ENCODE data around the gene CCT5.
"Not testable (repeated sequence)": the region's sequence is repeated elsewhere in the genome, so short reads cannot be mapped to it uniquely, and the experiment has no call there.

CCT5 gene

DNA sequence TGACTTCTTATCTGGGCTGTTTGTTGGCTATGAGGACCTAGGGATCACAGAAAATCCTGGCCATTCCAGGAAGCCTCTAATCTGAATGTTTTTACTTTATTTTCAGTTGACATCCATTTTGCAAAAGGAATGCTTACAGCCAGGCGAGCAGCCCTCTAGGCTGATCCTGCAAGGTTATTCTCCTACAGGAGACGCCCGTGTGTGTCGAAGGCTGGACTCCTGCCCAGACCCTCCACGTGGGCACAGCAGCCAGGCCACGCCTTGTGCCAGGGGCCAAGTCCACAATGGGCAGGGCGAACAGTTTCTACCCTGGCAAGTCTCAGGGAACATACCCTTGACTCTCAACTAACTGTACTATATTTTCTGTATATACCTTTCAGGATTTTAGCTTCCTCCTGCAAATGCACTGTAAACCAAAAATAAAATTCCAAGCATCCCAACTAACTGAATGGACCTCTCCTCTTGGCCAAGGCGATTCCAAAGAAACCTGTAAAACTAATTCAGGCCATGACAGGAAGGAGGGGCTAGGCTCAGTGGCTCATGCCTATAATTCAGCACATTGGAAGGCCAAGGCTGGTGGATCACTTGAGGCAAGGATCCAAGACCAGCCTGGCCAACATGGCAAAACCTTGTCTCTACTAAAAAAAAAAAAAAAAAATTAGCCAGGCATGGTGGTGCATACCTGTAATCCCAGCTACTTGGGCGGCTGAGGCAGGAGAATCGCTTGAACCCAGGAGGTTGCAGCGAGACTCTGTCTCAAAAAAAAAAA lies 51.9 kb downstream of the CCT5 start:
- DNase-seq (ENCODE audit: low spot score) = no peak

DNA sequence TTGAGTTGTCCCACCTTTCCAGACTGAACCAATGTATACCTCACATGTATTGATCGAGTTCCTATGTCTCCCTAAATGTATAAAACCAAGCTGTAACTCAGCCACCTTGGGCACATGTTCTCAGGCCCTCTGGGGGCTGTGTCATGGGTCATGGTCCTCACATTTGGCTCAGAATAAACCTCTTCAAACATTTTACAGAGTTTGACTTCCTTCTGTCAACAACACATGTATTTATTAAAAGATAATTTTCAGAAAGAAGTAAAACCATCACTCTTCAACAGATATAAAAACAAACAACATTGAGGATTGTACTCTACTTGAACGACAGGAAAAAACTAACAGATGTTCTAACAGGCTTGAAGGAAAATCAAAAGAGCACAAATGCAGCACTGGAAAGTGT lies 53.1 kb downstream of the CCT5 start:
- DNase-seq (ENCODE audit: low spot score) = no peak

DNA sequence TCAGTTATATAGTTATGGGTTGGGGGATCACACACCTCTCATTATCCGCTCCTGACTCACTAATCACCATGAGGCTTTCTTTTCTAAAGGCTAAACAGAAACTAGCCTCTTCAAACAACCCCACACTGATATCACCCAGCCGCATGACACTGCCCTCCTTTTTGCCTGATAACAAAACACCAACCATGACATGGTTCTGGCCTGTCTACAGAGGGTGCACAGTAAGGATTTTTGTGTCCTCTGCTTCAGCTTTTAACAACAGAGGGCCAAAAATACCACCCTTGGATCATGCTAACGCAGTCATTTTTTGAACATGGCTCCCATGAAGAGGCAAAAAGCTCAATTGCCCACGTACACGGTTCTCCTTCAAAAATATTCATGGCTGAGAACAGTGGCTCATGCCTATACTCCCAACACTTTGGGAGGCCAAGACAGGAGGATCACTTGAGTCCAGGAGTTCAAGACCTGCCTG lies 53.7 kb downstream of the CCT5 start:
- no peak for DNase-seq (ENCODE audit: low spot score)

DNA sequence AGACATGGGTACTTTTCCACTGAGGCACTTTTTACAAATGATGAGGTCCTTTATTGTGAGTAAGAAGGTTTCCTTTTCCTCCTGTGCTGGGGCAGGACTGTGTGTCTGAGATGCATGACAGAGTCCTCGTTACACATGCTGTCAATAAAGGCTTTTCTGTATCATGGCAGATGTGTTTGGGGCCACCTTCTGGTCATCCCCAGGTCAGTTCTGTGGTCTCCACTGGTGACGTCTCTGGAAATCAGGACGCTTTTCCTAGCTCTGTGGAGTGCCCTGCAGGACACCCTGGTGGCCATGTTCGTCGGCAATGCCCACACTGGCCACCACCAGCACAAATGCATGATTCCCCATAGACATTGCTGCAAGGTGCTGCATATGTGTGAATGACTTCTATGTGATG lies 54.9 kb downstream of the CCT5 start:
- DNase-seq (ENCODE audit: low spot score) = no peak

DNA sequence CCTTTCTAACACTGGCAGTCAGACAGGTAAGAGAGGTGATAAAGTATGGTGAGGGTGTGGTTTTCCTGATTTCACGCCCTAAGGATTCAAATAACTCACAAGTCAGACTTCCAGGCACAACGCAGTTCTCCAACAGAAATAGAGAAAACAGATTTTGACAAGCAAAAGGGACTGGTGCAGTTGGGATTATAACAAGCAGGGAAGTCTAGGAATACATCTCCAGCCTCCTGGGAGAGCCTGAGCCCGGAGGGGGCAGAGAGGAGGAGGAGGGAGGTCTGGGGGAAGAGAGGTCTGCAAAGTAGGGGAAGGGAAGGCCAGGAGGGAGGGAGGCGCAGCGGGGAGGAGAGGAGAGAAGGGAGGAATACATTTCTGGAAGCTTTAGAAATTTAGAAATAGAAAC lies 56.0 kb downstream of the CCT5 start:
- no peak for DNase-seq (ENCODE audit: low spot score)

DNA sequence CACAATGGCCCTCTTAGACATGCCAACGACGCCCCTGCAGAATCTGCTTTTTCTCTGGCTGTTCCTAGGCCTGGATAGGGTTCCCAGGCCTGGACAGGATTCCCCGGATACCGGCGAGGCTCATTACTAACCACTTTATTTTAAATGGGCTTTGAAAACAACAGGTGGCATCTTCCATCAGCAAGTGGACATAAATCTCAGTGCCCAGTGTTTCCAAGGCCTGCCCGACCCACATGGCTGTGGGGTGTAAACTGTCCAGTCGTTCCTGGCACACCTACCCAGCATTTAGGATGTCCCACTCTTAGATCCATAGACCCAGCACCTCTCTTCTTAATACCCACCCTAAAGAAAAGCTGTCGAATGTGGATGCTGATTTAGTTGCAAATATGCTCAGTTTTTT lies 56.7 kb downstream of the CCT5 start:
- DNase-seq (ENCODE audit: low spot score) = peak; percentile 36

DNA sequence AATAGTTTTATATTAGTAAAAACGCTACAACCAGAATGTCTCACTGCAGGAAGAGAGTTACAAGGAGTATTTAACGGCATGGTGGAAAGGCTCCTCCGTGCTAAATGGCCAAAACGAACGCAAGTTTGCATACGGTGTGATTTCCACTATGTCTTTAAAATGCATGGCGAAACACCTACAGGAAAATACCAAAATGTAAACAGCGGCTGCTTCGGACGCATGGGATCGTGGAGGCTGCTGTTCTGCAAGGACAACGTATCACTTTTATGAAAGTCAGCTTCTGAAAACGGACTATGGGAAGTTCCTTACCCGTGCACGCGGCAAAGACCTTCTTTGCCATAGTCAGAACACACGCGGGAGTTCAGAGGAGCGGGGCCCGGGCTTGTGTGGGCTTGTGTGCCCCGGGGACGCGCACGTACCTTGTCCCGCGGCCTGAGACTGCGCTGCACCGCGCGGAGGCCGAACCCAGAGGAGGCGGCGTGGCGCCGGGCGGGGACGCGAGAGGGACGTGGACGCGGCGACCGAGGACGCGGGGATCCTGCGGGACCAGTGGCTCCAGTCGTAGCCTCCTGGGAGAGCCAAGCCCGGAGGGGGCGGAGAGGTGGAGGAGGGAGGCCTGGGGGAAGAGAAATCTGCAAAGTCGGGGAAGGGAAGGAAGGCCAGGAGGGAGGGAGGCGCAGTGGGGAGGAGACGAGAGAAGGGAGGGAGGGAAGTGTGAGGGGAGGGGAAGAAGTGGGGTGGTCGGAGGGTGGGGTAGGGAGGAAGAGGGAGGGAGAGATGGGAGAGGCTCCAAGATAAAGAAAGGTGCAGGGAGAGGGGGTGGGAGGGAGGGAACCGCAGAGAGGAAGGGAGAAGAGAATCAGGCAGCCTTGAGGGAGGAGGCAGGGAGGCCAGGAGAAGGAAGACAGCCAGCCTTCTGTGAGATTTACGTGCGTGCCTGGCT lies 57.4 kb downstream of the CCT5 start, which contains the start of gene CMBL:
CMBL (minus strand) TSS at position 697 of the 943 bp plus-strand sequence. CDS start 17,140 bp downstream, outside the sequence.
- peak; percentile 66 for DNase-seq (ENCODE audit: low spot score)

DNA sequence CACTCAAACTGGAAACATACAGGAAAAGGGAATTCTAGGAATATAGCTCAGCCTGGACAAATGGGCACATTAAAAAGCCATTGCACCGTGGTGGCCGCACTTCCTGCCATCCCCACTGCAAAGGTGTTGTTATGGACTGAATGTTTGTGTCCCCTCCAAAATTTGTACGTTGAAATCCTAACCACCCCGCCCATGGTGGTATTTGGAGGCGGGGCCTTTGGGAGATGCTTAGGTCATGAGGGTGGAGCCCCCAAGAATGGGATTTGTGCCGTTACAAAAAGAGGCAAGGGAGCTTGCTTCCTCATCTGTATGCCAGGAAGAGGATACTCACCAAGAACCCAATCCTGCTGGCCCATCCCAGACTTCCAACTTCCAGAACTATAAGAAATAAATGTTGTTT lies 58.8 kb downstream of the CCT5 start:
- no peak for DNase-seq (ENCODE audit: low spot score)

DNA sequence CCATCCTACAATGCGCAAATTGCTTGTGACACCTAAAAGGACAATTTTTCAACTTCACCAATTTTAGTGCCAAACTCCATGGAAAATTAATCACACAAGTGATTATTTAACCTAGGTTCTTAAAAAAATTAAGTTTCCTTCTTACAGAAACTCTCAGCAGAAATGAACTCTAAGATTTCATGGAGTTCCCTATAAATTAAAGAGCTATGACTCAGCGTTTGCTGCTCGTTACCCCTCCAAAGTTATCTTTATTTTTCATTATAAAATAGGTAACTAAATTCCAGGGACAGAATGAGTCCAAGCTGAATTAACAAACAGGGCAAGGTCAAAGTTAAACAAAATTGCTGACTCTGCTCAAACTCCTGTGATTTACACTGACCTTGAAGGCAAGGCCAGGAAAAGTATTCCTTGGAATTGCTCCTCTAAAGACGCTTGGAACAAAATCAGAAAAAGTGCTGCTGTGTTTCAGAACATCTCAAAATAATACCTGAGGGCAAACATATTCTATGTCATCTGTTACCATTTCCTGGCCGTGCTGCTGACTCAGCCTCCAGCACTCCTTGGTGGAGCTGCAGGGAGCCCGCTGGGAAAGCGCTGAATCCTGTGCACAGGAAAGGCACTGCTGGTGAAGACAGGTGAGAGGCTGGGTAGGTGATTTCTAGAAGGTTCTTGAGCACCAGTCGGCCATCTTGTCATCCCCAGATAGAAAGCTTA lies 60.1 kb downstream of the CCT5 start:
- no peak for DNase-seq (ENCODE audit: low spot score)

DNA sequence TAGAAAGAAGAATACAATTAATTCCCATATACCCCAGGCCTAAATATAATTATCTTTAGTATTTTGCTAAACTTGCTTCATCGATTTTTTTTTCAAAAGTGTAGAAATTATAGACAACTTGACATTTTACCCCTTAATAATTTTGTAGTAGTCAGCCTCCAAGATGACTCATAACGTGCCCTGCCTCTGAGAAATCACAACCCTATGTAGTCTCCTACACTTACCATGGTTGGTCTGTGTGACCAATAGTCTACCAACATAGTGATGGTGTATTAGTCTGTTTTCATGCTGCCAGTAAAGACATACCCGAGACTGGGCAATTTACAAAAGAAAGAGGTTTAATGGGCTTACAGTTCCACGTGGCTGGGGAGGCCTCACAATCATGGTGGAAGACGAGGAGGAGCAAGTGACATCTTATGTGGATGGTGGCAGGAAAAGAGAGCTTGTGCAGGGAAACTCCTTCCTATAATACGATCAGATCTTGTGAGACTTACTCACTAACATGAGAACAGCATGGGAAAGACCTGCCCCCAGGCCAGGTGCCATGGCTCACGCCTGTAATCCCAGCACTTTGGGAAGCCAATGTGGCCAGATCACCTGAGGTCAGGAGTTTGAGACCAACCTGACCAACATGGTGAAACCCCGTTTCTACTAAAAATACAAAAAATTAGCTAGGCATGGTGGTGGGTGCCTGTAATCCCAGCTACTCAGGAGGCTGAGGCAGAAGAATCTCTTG lies 60.9 kb downstream of the CCT5 start:
- not testable (repeated sequence) for DNase-seq (ENCODE audit: low spot score)

DNA sequence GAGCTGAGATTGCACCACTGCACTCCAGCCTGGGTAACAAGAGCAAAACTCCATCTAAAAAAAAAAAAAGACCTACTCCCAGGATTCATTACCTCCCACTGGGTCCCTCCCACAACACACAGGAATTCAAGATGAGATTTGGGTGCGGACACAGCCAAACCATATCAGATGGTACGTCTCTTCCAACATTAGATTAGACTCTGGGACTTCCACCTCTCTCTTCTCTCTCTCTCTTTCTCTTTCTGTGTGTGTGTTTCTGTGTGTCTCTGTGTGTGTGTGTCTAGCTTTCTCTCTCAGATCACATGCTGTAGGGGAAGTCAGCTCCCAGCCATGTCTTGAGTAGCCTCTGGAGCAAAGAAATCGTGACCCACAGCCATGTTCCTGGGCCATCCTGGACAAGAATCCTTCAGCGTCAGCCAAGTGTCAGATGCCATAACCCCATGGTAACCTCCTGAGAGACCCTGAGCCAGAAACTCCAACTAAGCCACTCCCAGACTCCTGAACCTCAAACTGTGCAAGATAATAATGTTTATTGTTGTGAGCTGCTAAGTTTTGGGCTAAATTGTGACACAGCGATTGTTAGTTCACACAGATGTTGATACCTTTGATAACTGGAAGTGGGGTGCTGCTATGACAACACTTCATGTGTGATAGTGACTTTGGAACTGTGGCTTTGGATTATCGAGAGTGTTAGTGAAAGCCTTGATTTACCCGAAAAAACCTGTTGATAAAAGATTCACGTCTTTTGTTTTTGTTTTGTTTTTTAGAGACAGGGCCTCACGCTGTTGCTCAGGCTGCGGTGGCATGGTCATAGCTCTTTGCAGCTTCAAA lies 61.7 kb downstream of the CCT5 start:
- no peak for DNase-seq (ENCODE audit: low spot score)

DNA sequence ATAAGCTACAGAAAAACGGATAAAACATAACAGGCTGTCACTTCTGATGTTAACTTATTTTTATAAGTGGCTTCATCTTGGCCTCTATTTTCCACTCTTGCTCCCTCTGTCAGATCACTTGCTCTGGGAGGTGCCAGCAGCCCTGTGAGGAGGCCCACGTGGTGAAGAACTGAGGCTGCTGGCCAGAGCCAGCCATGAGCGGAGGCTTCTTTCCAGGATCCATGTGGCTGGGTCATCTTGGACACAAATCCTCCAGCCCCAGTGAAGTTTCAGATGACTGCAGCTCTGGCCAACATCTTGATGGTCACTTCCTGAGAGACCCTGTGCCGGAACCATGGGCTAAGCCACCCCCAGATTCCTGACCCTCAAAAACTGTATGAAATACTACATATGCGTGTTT lies 65.1 kb downstream of the CCT5 start:
- DNase-seq (ENCODE audit: low spot score) = no peak

Data from cerebellar cortex (tissue), 1 donor.